KMS-11 (cell line): ENCODE data around the gene HTT.

Source experiments
- H2AFZ ChIP-seq: fragments of 200-600 bp; sonication (generic); 2 replicates; pipeline ENCODE4 v1.6.1; 2016; ENCODE audit warnings: antibody characterized with exemption, mixed run types, low read depth
- H3K27ac ChIP-seq: fragments of 200-600 bp; sonication (generic); 2 replicates; pipeline ENCODE4 v1.6.1; 2016; ENCODE audit warnings: mild to moderate bottlenecking, mixed run types
- H3K27me3 ChIP-seq: fragments of 200-600 bp; sonication (generic); 2 replicates; pipeline ENCODE4 v1.6.1; 2017; ENCODE audit warnings: mild to moderate bottlenecking, low read depth, mixed run types, moderate library complexity; ENCODE audit not compliant: insufficient read depth
- H3K36me3 ChIP-seq: fragments of 200-600 bp; sonication (generic); 2 replicates; pipeline ENCODE4 v1.6.1; 2017; ENCODE audit warnings: mild to moderate bottlenecking, mixed run types; ENCODE audit not compliant: insufficient read depth
- H3K4me1 ChIP-seq: fragments of 200-600 bp; sonication (generic); 2 replicates; pipeline ENCODE4 v1.6.1; 2016; ENCODE audit warnings: mild to moderate bottlenecking, low read depth, mixed run types; ENCODE audit not compliant: poor library complexity, severe bottlenecking
- H3K4me2 ChIP-seq: fragments of 200-600 bp; sonication (generic); 2 replicates; pipeline ENCODE4 v1.7.0; 2016; ENCODE audit warnings: mild to moderate bottlenecking, mixed run types
- H3K4me3 ChIP-seq: fragments of 200-600 bp; sonication (generic); IDR thresholded peaks from 2 replicates; pipeline ENCODE4 v1.6.1; 2017; ENCODE audit warnings: low read depth, low read length, mixed read lengths; ENCODE audit not compliant: insufficient read depth
- H3K79me2 ChIP-seq: fragments of 200-600 bp; sonication (generic); 2 replicates; pipeline ENCODE4 v1.6.1; 2016; ENCODE audit warnings: low read depth, mixed run types; ENCODE audit not compliant: insufficient read depth
- H3K9ac ChIP-seq: fragments of 200-600 bp; sonication (generic); 2 replicates; pipeline ENCODE4 v1.6.1; 2016; ENCODE audit warnings: mild to moderate bottlenecking, mixed run types
- H4K20me1 ChIP-seq: fragments of 200-600 bp; sonication (generic); 2 replicates; pipeline ENCODE4 v1.6.1; 2016; ENCODE audit warnings: mild to moderate bottlenecking, mixed run types; ENCODE audit not compliant: insufficient read depth
- TF ChIP-seq, protein P1 (sequence below): fragments of 200-600 bp; sonication (generic); conservative IDR thresholded peaks from 2 replicates; pipeline ENCODE4 v1.6.1; 2017; ENCODE audit warnings: low read depth, mild to moderate bottlenecking, antibody characterized with exemption, low read length, moderate library complexity, mixed read lengths

Gene HTT

DNA sequence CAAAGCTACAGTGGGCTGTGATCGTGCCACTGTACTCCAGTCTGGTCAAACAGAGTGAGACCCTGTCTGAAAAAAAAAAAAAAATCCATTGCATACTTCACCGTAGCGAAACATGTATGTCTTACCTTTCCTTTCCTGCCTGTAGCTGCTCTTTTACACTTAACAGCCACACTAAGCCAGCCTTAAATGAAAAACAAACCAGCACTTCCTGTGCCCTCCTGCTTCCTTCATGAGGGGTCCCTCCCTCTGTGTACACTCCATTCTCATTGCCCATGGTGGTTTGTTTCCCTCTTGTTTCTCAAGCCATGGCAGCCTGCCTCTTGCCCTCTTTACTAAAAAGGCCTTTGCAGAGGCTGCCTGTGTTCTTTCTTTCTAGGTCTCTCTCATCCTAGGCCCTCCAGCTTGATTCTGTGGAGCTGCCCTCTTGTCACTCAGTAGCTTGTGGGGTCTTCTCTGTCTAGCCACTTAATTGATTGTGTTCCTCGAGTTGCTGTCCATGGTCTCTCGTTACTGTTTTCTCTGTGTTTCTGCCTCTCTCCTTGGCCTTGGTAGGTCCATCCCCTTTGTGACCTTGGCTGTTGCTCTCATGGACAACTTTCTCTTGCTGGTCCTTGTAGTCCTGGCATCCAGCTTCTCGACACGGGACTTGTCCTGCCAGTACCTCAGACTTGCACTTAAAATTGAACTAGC lies 122.3 kb downstream of the HTT start:
- no peak overlapping the region for H3K27ac ChIP-seq
- no peaks in the 10 kb centered on the region for H3K36me3 ChIP-seq
- no peaks in the 10 kb centered on the region for H3K79me2 ChIP-seq
- H3K4me2 ChIP-seq = no peak overlapping the region
- TF ChIP-seq, protein P1, sequence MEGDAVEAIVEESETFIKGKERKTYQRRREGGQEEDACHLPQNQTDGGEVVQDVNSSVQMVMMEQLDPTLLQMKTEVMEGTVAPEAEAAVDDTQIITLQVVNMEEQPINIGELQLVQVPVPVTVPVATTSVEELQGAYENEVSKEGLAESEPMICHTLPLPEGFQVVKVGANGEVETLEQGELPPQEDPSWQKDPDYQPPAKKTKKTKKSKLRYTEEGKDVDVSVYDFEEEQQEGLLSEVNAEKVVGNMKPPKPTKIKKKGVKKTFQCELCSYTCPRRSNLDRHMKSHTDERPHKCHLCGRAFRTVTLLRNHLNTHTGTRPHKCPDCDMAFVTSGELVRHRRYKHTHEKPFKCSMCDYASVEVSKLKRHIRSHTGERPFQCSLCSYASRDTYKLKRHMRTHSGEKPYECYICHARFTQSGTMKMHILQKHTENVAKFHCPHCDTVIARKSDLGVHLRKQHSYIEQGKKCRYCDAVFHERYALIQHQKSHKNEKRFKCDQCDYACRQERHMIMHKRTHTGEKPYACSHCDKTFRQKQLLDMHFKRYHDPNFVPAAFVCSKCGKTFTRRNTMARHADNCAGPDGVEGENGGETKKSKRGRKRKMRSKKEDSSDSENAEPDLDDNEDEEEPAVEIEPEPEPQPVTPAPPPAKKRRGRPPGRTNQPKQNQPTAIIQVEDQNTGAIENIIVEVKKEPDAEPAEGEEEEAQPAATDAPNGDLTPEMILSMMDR = no peak
- no peaks in the 10 kb centered on the region for H4K20me1 ChIP-seq
- H3K4me1 ChIP-seq = no peaks in the 10 kb centered on the region
- no peaks in the 10 kb centered on the region for H3K27me3 ChIP-seq
- no peak overlapping the region for H3K9ac ChIP-seq
- H2AFZ ChIP-seq = no peak overlapping the region
- H3K4me3 ChIP-seq = no peak overlapping the region

DNA sequence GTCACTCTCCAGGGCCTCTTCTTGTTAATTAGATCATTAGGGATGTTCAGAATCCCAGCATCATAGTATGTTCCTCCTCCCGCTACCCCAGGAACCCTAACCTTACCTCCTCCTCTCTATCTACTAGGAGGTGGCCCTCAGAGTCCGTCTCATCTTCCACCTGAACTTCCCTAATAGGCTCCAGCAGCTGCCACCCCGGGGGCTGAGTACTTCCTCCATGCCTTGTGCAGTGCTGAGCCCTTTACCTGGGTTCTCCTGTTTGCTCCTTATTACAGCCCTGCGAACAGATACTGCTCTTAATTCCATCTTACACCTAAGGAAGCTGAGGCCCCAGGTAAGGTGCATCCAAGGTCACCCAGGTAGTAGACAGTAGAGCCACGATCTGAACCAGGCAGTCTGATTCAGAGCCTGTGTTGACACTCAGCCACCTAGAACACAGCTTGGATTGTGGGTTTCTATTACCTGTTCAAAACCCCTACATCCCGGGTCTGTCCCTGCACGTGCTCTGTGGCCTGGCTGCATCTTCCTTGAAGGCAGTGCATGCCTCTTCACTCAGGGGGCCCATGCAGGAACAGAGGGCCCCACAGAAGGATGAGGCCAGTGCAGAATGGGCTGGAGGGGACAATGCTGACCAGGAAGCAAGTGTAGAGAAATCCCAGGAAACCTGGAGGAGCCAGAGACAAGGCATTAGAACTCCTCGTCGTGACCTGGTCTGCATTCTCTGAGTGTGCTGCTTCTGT lies 123.1 kb downstream of the HTT start:
- H3K79me2 ChIP-seq = no peaks in the 10 kb centered on the region
- H3K27me3 ChIP-seq = no peaks in the 10 kb centered on the region
- H3K9ac ChIP-seq = no peak overlapping the region
- H3K4me1 ChIP-seq = no peaks in the 10 kb centered on the region
- no peak overlapping the region for H2AFZ ChIP-seq
- H4K20me1 ChIP-seq = no peaks in the 10 kb centered on the region
- H3K4me2 ChIP-seq = no peak overlapping the region
- no peak overlapping the region for H3K27ac ChIP-seq
- TF ChIP-seq, protein P1 = no peak
- H3K36me3 ChIP-seq = no peaks in the 10 kb centered on the region
- H3K4me3 ChIP-seq = no peak overlapping the region

DNA sequence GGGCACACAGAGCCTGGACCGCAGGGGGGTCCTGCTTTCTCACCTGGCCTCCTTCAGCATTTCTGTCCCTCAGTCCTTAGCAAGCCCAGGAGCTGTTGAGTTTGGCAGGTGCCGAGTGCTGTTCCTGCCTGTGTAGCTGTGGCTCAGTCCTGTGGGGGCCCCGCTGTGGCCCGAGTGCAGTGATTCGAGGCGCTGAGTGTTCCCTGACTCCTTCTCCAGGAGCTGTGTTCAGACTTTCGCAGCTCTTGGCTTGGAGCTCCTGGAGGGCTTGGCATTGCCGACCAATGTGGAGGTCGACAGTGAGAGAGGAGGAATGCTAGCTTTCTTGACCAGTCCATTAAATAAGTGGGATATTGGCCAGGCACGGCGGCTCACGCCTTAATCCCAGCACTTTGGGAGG lies 124.4 kb downstream of the HTT start:
- no peaks in the 10 kb centered on the region for H3K79me2 ChIP-seq
- H3K4me2 ChIP-seq = no peak overlapping the region
- no peaks in the 10 kb centered on the region for H4K20me1 ChIP-seq
- H3K27ac ChIP-seq = no peak overlapping the region
- no peak overlapping the region for H3K9ac ChIP-seq
- no peaks in the 10 kb centered on the region for H3K4me1 ChIP-seq
- H3K27me3 ChIP-seq = no peaks in the 10 kb centered on the region
- TF ChIP-seq, protein P1 = no peak
- no peak overlapping the region for H2AFZ ChIP-seq
- no peaks in the 10 kb centered on the region for H3K36me3 ChIP-seq
- no peak overlapping the region for H3K4me3 ChIP-seq

DNA sequence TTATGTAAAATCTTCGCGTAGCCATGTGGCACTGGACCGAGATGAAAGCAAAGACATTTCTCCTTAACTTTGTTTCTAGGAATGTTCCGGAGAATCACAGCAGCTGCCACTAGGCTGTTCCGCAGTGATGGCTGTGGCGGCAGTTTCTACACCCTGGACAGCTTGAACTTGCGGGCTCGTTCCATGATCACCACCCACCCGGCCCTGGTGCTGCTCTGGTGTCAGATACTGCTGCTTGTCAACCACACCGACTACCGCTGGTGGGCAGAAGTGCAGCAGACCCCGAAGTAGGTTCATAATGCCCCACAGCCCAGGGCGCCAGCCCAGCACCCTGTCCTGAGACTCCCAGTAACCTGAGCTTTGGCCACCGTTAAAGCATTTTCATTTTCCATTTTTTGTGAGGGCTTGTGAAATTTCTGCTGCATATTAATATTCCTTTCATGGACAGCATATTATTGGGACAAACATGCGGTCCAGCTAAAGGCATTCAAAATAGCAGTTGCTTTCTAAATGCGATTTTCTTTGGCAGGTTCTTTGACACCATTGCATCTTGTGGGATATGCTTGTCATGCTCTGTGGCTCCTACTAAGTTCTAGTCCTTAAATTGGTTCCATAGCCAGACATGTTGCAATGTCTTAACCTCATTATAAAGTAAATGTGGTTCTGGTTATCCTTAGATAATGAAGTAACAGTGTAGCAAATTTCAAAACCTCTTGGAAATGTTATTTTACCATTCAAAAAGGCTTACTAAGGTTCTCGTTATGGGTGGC lies 125.4 kb downstream of the HTT start:
- TF ChIP-seq, protein P1 = no peak
- Histone ChIP-seq H4K20me1 (no peaks in the 10 kb centered on the region), H3K27ac (no peak overlapping the region), H3K79me2 (no peaks in the 10 kb centered on the region), H3K4me1 (no peaks in the 10 kb centered on the region), H3K27me3 (no peaks in the 10 kb centered on the region), H2AFZ (no peak overlapping the region), H3K9ac (no peak overlapping the region), H3K4me3 (no peak overlapping the region), H3K36me3 (no peaks in the 10 kb centered on the region), H3K4me2 (no peak overlapping the region)
